ENCODE data around the gene PLXNB3.

- TF ChIP-seq, protein P1, sequence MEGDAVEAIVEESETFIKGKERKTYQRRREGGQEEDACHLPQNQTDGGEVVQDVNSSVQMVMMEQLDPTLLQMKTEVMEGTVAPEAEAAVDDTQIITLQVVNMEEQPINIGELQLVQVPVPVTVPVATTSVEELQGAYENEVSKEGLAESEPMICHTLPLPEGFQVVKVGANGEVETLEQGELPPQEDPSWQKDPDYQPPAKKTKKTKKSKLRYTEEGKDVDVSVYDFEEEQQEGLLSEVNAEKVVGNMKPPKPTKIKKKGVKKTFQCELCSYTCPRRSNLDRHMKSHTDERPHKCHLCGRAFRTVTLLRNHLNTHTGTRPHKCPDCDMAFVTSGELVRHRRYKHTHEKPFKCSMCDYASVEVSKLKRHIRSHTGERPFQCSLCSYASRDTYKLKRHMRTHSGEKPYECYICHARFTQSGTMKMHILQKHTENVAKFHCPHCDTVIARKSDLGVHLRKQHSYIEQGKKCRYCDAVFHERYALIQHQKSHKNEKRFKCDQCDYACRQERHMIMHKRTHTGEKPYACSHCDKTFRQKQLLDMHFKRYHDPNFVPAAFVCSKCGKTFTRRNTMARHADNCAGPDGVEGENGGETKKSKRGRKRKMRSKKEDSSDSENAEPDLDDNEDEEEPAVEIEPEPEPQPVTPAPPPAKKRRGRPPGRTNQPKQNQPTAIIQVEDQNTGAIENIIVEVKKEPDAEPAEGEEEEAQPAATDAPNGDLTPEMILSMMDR (conservative IDR thresholded peaks at IDR 0.05; ENCODE audit: low read depth in 2 of 2), result no peak
- TF ChIP-seq POLR2AphosphoS5 (IDR thresholded peaks at IDR 0.05; ENCODE audit: low read depth), result no peak
- no peak for TF ChIP-seq EZH2 (IDR thresholded peaks at IDR 0.05; ENCODE audit: low read depth, unreplicated experiment)
- TF ChIP-seq, protein P2, sequence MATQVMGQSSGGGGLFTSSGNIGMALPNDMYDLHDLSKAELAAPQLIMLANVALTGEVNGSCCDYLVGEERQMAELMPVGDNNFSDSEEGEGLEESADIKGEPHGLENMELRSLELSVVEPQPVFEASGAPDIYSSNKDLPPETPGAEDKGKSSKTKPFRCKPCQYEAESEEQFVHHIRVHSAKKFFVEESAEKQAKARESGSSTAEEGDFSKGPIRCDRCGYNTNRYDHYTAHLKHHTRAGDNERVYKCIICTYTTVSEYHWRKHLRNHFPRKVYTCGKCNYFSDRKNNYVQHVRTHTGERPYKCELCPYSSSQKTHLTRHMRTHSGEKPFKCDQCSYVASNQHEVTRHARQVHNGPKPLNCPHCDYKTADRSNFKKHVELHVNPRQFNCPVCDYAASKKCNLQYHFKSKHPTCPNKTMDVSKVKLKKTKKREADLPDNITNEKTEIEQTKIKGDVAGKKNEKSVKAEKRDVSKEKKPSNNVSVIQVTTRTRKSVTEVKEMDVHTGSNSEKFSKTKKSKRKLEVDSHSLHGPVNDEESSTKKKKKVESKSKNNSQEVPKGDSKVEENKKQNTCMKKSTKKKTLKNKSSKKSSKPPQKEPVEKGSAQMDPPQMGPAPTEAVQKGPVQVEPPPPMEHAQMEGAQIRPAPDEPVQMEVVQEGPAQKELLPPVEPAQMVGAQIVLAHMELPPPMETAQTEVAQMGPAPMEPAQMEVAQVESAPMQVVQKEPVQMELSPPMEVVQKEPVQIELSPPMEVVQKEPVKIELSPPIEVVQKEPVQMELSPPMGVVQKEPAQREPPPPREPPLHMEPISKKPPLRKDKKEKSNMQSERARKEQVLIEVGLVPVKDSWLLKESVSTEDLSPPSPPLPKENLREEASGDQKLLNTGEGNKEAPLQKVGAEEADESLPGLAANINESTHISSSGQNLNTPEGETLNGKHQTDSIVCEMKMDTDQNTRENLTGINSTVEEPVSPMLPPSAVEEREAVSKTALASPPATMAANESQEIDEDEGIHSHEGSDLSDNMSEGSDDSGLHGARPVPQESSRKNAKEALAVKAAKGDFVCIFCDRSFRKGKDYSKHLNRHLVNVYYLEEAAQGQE (IDR thresholded peaks at IDR 0.05; ENCODE audit: unreplicated experiment), result no peak
These were observed 11.5 kb downstream of the PLXNB3 start for GRCh38 chrX:153775293-153776119.

Measured in GM23338 (cell line).